Liver (tissue), 9 donors: ENCODE measurements around the gene KSR2. TPM values are rescaled to one million over a fixed set of nuclear protein-coding genes. Genes with fewer than 3 reads are reported as not detected.
A peak's percentile ranks its signal among the peaks of the same experiment; 100 is the strongest.

Experiments used
- DNase-seq: peaks from one replicate; pipeline ENCODE4 v3.0.0-alpha.2; 2017; ENCODE audit warnings: low spot score
- H3K27ac ChIP-seq, 2 donors: one replicate each; pipeline ENCODE4 v1.7.0; 2013; ENCODE audit warnings: inconsistent platforms in 2 of 2, low read length in 2 of 2, control low read depth in 1 of 2, low read depth in 1 of 2, mild to moderate bottlenecking in 1 of 2
- H3K27me3 ChIP-seq, 4 donors: one replicate each; pipeline versions ENCODE4 v1.6.1 to v1.7.0; 2013; ENCODE audit warnings: low read length in 3 of 4, inconsistent platforms in 1 of 4, mild to moderate bottlenecking in 1 of 4, moderate library complexity in 1 of 4; ENCODE audit not compliant: control insufficient read depth in 4 of 4, insufficient read depth in 4 of 4
- H3K36me3 ChIP-seq, 4 donors: one replicate each; pipeline versions ENCODE4 v1.6.1 to v1.7.0; 2013; ENCODE audit warnings: low read length in 3 of 4, mild to moderate bottlenecking in 3 of 4, low read depth in 1 of 4, moderate library complexity in 1 of 4; ENCODE audit not compliant: control insufficient read depth in 4 of 4, insufficient read depth in 3 of 4
- H3K4me1 ChIP-seq, 4 donors: one replicate each; pipeline versions ENCODE4 v1.6.1 to v1.7.0; 2013; ENCODE audit warnings: low read length in 3 of 4, mild to moderate bottlenecking in 3 of 4, moderate library complexity in 1 of 4; ENCODE audit not compliant: control insufficient read depth in 4 of 4, insufficient read depth in 4 of 4
- H3K4me3 ChIP-seq, 3 donors: one replicate each; pipeline versions ENCODE4 v1.6.1 to v1.7.0; 2013; ENCODE audit warnings: low read length in 3 of 3, control low read depth in 1 of 3, low read depth in 1 of 3, mild to moderate bottlenecking in 1 of 3
- H3K9ac ChIP-seq, 2 donors: one replicate each; pipeline ENCODE4 v1.7.0; 2013; ENCODE audit warnings: low read length in 2 of 2, mild to moderate bottlenecking in 2 of 2, moderate library complexity in 2 of 2, control low read depth in 1 of 2, low read depth in 1 of 2
- H3K9me3 ChIP-seq, 4 donors: one replicate each; pipeline versions ENCODE4 v1.6.1 to v1.7.0; 2013; ENCODE audit warnings: low read length in 3 of 4; ENCODE audit not compliant: control insufficient read depth in 4 of 4
- FOXA2 ChIP-seq: IDR thresholded peaks from 2 replicates; pipeline ENCODE4 v1.6.1; 2016; ENCODE audit warnings: antibody characterized with exemption
- GABPA ChIP-seq, 2 donors: IDR thresholded peaks in 1 of 2; conservative IDR thresholded peaks in 1 of 2; 2 replicates each; pipeline ENCODE4 v1.6.1; 2016; ENCODE audit warnings: antibody characterized with exemption in 2 of 2, mild to moderate bottlenecking in 1 of 2, moderate library complexity in 1 of 2
- HNF4G ChIP-seq: IDR thresholded peaks from 2 replicates; pipeline ENCODE4 v1.6.1; 2016; ENCODE audit warnings: antibody characterized with exemption
- NR2F2 ChIP-seq: IDR thresholded peaks from 2 replicates; pipeline ENCODE4 v1.6.1; 2016; ENCODE audit warnings: antibody characterized with exemption
- RAD21 ChIP-seq, 2 donors: IDR thresholded peaks; 2 replicates each; pipeline ENCODE4 v1.6.1; 2016; ENCODE audit warnings: antibody characterized with exemption in 2 of 2, mild to moderate bottlenecking in 2 of 2
- RXRA ChIP-seq, 2 donors: IDR thresholded peaks; 2 replicates each; pipeline ENCODE4 v1.6.1; 2017 to 2018; ENCODE audit warnings: antibody characterized with exemption in 2 of 2, mild to moderate bottlenecking in 1 of 2
- SP1 ChIP-seq: IDR thresholded peaks from 2 replicates; pipeline ENCODE4 v1.6.1; 2018; ENCODE audit warnings: antibody characterized with exemption, mild to moderate bottlenecking
- TAF1 ChIP-seq: conservative IDR thresholded peaks from 2 replicates; pipeline ENCODE4 v1.6.1; 2016; ENCODE audit warnings: antibody characterized with exemption, mild to moderate bottlenecking
- YY1 ChIP-seq: IDR thresholded peaks from 2 replicates; pipeline ENCODE4 v1.6.1; 2016; ENCODE audit warnings: antibody characterized with exemption, mild to moderate bottlenecking
- WGBS: extraction: QIAGEN DNeasy Blood & Tissue Kit; methylation state at CpG from one replicate; pipeline ENCODE4 v1.1.7; 2013; 5-methylcytosine and 5-hydroxymethylcytosine counted together
- polyA plus RNA-seq, 2 donors: library from polyadenylated mRNA; stranded (reverse) in 1 of 2; unstranded in 1 of 2; fragments of 200-250 nt in 1 of 2; fragments of >200 nt in 1 of 2; fragmentation: Nextera tagmentation in 1 of 2; extraction: Ambion mirVana in 1 of 2; gene quantifications; one replicate each; pipeline versions ENCODE4 v1.2.1 to v1.2.3, GENCODE V29; 2013 to 2015
- total RNA-seq, 2 donors: library from RNA; depleted of rRNA; stranded (reverse); fragments of >200 nt; gene quantifications; one replicate each; pipeline ENCODE4 v1.2.3, GENCODE V29; 2014
- TF ChIP-seq, protein P1 (sequence below): IDR thresholded peaks from 2 replicates; pipeline ENCODE4 v1.6.1; 2016; ENCODE audit warnings: antibody characterized with exemption
- TF ChIP-seq, protein P2 (sequence below): fragments of 150-350 bp; IDR thresholded peaks from 2 replicates; pipeline ENCODE4 v1.5.1; 2017; ENCODE audit warnings: improper control_type of control experiment, low read depth, low read length; ENCODE audit not compliant: missing input control
- TF ChIP-seq, protein P3 (sequence below): IDR thresholded peaks from 2 replicates; pipeline ENCODE4 v1.6.1; 2016; ENCODE audit warnings: antibody characterized with exemption
- TF ChIP-seq, protein P4 (sequence below): IDR thresholded peaks from 2 replicates; pipeline ENCODE4 v1.6.1; 2016; ENCODE audit warnings: antibody characterized with exemption, mild to moderate bottlenecking
- donor health status: healthy.
- donor health status: healthy.
- donor health status: healthy.
- donor health status: healthy.
- donor health status: healthy.

The KSR2 gene
- total and polyA plus RNA-seq, 4 donors = under 0.01 to 0.02 (median under 0.01) TPM; not detected in 1

DNA sequence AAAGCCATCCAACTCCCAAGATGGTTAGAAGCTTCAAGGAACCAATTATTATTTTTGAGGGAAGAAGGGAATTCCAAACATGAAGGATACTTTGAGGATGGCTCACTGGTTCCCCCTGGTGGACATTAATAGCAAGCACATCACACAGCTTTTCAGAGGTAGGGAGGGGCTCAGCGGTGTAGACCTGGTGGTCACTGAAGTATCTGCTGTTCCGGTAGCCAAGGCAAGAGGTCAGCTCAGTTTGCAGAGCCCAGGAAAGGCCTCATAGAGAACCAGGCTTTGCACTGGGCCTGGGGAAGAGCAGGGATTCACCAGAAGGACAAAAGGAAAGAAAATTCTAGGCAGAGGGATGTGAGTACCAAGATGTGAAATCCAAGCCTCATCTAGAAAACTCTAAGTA, 118.7 kb downstream of the KSR2 start:
- no peak for DNase-seq
- no peaks in the 10 kb centered on the region for H3K9me3 ChIP-seq
- H3K27me3 ChIP-seq = peaks cover 0 to 3% (median 0%) of the 10 kb centered on the region in 4 donors
- no peak overlapping the region for H3K27ac ChIP-seq
- TF ChIP-seq, protein P1, sequence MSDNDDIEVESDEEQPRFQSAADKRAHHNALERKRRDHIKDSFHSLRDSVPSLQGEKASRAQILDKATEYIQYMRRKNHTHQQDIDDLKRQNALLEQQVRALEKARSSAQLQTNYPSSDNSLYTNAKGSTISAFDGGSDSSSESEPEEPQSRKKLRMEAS = no peak
- TF ChIP-seq YY1 (no peak), TAF1 (no peak), NR2F2 (no peak), RAD21 (IDR thresholded peaks at IDR 0.05) (peak; percentile 58 to 74), RXRA (IDR thresholded peaks at IDR 0.05) (no peak), GABPA (IDR thresholded peaks at IDR 0.05 in 1 of 2, conservative IDR thresholded peaks at IDR 0.05 in 1 of 2) (no peak), HNF4G (no peak), FOXA2 (no peak)
- TF ChIP-seq, protein P2, sequence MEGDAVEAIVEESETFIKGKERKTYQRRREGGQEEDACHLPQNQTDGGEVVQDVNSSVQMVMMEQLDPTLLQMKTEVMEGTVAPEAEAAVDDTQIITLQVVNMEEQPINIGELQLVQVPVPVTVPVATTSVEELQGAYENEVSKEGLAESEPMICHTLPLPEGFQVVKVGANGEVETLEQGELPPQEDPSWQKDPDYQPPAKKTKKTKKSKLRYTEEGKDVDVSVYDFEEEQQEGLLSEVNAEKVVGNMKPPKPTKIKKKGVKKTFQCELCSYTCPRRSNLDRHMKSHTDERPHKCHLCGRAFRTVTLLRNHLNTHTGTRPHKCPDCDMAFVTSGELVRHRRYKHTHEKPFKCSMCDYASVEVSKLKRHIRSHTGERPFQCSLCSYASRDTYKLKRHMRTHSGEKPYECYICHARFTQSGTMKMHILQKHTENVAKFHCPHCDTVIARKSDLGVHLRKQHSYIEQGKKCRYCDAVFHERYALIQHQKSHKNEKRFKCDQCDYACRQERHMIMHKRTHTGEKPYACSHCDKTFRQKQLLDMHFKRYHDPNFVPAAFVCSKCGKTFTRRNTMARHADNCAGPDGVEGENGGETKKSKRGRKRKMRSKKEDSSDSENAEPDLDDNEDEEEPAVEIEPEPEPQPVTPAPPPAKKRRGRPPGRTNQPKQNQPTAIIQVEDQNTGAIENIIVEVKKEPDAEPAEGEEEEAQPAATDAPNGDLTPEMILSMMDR = peak; percentile 81
- TF ChIP-seq, protein P3, sequence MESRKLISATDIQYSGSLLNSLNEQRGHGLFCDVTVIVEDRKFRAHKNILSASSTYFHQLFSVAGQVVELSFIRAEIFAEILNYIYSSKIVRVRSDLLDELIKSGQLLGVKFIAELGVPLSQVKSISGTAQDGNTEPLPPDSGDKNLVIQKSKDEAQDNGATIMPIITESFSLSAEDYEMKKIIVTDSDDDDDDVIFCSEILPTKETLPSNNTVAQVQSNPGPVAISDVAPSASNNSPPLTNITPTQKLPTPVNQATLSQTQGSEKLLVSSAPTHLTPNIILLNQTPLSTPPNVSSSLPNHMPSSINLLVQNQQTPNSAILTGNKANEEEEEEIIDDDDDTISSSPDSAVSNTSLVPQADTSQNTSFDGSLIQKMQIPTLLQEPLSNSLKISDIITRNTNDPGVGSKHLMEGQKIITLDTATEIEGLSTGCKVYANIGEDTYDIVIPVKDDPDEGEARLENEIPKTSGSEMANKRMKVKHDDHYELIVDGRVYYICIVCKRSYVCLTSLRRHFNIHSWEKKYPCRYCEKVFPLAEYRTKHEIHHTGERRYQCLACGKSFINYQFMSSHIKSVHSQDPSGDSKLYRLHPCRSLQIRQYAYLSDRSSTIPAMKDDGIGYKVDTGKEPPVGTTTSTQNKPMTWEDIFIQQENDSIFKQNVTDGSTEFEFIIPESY = no peak
- TF ChIP-seq, protein P4, sequence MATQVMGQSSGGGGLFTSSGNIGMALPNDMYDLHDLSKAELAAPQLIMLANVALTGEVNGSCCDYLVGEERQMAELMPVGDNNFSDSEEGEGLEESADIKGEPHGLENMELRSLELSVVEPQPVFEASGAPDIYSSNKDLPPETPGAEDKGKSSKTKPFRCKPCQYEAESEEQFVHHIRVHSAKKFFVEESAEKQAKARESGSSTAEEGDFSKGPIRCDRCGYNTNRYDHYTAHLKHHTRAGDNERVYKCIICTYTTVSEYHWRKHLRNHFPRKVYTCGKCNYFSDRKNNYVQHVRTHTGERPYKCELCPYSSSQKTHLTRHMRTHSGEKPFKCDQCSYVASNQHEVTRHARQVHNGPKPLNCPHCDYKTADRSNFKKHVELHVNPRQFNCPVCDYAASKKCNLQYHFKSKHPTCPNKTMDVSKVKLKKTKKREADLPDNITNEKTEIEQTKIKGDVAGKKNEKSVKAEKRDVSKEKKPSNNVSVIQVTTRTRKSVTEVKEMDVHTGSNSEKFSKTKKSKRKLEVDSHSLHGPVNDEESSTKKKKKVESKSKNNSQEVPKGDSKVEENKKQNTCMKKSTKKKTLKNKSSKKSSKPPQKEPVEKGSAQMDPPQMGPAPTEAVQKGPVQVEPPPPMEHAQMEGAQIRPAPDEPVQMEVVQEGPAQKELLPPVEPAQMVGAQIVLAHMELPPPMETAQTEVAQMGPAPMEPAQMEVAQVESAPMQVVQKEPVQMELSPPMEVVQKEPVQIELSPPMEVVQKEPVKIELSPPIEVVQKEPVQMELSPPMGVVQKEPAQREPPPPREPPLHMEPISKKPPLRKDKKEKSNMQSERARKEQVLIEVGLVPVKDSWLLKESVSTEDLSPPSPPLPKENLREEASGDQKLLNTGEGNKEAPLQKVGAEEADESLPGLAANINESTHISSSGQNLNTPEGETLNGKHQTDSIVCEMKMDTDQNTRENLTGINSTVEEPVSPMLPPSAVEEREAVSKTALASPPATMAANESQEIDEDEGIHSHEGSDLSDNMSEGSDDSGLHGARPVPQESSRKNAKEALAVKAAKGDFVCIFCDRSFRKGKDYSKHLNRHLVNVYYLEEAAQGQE = no peak
- no peaks in the 10 kb centered on the region for H3K4me1 ChIP-seq
- H3K4me3 ChIP-seq = no peak overlapping the region
- H3K36me3 ChIP-seq = no peaks in the 10 kb centered on the region
- H3K9ac ChIP-seq = no peak overlapping the region
- 5% methylated on average over 2 of the region's 2 CpGs for WGBS

DNA sequence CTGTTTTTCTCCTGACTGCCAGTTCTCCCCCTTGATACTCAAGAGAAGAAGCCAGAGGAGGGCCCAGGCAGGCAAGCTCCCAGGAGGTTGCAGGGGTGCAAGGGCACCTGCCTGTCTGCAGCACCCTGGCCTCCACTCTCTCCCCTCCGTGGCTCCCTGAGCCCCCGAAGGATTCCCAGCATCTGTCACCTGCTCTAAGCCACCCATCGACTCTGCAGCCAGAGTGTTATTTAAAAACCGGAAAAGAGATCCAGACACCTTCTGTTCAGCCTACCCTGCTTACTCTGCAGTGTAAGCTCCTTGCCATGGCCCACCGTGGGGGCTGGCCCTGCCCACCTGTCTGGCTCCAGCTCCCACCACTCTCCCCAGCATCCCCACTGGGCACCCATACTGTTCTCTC, 121.4 kb downstream of the KSR2 start:
- Histone ChIP-seq H3K27ac (no peak overlapping the region), H3K9ac (no peak overlapping the region), H3K27me3 (peaks cover 0 to 6% (median 2%) of the 10 kb centered on the region in 4 donors), H3K36me3 (no peaks in the 10 kb centered on the region), H3K9me3 (peaks cover 0 to 6% (median 2%) of the 10 kb centered on the region in 4 donors), H3K4me3 (no peak overlapping the region), H3K4me1 (no peaks in the 10 kb centered on the region)
- no peak for TF ChIP-seq SP1
- TF ChIP-seq HNF4G = no peak
- no peak for DNase-seq
- WGBS = 50% methylated on average over 5 of the region's 5 CpGs
